HG03469 (cell line): ENCODE measurements around the gene SH3RF3.

Experiments
- ATAC-seq: cut with Tn5 transposase; IDR thresholded peaks from one replicate; pipeline ENCODE4 v1.9.1; 2021; ENCODE audit warnings: mild to moderate bottlenecking, moderate library complexity, moderate number of reproducible peaks; ENCODE audit not compliant: unreplicated experiment

Gene SH3RF3

DNA sequence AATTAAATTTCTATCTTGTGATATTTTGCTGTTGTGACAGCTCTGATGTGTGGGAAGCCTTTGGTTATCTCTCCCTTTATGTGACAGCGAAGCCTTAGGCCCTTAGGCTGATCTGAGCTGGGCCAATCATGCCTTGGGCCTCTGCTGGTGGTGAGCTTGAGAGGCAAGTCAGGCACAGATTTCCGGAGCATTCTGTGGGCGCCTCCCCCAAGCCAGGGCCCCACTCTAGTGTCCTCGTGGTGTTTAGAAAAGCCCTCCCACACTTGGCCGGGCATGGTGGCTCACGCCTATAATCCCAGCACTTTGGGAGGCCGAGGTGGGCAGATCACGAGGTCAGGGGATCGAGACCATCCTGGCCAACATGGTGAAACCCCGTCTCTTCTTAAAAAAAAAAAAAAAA lies 239.8 kb downstream of the SH3RF3 start:
- no peak for ATAC-seq

DNA sequence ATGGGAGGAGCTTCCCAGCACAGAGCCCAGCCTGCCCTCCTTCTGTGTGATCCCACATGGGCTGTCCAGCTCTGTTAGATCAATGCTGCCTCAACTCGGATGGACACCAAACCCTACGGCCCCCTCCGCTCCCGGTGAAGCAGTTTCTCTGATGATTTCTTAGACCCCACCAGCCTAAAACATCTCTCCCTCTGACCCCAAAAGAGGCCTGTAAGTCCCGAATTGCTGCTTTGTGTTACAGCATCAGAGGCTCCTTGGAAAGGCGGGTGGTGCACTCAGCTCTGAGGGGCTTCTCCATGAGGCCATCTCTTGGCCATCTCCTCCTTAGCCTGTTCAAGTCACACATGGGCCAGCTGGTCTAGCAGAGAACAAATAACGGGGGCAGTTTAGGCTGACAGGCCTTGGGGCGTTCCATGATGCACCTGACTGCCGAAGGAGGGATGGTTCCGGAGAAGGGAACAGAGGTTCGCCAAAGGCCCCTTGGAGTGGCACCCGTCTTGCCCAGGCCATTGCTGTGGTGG lies 240.7 kb downstream of the SH3RF3 start:
- ATAC-seq: no peak

DNA sequence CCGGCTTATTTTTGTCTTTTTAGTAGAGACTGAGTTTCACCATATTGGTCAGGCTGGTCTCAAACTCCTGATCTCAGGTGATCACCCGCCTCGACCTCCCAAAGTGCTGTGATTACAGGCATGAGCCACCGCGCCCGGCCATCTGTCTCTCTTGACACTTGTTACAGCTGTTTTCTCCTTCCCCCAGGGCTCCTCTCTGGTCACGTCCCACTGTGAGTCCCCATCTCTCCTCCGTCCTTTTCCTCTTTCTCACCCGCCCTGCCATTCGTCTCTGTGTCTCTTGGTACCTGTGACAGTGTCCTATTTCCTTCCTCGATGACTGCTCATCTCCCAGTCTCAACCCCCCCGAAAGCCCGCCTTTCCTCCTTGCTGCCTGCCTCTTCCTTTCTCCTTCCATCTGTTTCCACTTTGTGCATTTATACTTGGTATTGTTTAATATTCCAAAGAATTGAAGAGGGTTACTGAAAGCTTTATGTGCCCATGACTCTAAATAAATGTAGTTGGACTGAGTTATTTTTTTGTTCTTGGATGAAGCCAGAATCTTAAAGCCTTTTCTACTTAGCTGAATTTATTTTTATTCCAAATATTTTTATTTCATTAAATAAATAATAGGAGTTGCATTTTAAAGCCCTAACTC lies 241.5 kb downstream of the SH3RF3 start:
- no peak for ATAC-seq

DNA sequence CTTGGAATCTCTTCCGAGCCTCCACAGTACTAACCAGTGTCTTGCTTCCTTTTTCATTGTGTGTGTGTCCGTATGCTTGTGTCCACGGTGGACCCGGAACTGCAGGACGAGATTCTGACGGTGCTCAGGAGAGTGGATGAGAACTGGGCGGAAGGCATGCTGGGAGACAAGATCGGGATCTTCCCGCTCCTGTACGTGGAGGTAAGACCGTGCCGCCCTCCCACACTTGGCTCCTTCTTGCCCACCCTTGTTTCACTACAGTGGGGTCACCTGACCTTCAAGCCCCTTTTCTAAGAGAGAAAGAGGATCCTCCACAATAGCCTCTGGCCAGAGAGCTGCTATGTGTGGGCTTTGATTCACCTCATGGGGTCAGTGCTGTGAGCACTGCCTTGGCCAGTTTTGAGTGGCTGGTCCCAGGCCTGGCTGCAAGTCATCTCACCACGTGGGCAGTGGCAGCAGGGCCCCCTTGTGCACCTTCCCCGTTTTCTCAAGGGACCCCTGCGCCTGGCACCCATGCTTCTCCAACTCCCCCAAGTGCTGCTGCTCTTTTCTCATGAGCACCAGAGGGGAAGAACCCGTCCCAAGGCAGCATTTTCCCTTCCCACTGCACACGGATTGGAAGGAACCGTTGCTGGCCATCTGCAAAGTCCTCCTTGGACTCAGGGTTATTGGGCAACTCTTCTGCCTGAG lies 242.6 kb downstream of the SH3RF3 start:
- no peak for ATAC-seq

DNA sequence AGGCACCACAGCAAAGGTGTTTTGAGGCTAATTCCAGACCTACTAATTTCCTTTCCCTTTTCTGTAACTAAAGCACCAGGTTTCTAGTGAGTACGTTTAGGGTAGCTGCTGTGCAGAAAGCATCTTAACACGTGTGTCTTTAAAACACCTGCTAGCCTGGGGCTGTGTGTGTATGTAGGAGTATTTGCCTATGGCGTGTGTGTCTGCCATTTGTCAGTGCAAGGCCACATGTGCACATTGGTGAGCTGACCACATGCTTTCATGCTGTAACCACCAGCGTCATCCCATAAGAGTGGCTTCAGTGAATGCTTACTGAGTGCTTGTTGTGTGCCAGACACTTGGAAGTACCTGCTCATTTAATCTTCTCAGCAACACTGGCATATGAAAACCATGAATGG lies 243.2 kb downstream of the SH3RF3 start:
- no peak for ATAC-seq

DNA sequence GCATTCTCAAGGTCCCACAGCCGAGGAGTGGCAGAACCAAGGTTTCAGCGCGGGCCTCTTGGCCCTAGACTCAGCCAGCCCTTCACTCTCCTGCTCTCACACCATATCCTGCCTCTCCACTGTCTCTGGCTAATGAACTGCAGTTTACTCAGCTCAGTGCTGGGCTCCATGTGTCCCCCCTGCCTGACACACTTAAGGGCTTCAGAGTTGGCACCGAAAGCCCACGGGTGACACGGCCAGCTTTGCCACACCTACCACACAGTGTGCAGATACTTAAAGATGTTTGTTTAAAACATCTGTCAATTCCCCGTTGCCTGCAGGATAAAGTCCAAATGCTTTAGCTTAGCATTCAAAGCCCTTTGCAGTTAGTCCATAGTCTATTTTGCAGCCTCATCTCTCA lies 243.6 kb downstream of the SH3RF3 start:
- ATAC-seq: no peak

DNA sequence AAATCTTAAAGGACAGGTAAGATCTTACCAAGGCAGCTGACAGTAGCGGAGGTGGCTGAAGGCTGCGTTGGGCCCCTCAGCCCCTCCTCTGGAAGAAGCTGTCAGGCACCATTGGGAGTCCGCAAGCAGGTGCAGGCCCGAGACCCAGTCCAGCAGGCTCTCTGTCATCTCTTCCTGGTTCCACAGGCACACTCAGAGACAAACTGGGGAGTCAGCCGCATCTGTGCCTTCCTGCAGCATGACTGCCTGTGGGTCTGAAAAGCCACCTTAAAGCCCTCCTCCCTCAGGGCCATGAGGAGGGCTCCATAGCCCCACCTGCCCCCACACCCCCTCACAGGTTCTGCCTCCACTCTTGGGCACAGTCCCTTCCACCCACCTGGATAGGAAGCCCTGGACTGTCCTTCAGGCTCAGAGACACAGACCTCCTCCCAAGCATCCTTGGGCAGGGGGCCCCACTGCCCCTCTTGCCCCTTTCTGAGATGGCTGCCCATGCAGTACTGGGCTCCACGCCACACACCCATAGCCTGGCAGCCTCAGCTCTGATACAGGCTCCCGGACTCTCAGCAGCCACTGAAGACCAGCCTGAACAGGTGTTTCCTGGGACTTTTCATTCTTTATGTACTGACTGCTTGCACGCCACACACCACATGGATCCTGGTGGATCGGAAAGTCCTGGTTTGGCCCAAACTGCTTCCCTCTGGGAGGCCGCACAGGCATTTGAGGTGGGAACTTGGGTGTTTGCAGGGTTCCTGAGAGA lies 245.0 kb downstream of the SH3RF3 start:
- no peak for ATAC-seq

DNA sequence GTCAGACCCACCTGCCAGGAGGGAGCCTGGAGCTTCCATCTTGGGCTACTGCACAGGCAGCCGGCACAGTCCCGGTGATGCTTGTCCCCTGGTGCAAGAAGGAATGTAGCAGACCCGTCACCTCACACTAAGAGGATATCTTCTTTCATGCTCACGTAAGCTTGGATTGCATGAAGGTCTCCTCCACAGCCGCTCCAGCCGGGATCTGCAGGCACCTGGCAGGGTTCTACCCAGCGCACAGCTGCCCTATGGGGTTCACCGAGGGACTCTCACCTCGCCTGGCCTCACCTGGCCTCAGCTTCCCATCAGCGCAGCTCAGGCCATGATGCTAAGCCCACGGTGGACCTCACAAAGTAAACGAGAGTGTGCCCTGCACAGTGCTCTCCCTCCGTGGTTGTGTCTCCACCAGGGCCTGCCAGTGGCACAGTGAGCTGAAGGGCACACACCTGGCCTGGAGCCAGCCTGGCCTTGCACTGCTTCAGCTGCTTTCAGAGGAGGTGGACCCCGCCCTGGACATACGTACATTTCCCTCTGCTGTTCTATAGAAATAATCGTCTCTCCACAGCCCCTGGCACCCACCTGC lies 245.6 kb downstream of the SH3RF3 start:
- no peak for ATAC-seq

DNA sequence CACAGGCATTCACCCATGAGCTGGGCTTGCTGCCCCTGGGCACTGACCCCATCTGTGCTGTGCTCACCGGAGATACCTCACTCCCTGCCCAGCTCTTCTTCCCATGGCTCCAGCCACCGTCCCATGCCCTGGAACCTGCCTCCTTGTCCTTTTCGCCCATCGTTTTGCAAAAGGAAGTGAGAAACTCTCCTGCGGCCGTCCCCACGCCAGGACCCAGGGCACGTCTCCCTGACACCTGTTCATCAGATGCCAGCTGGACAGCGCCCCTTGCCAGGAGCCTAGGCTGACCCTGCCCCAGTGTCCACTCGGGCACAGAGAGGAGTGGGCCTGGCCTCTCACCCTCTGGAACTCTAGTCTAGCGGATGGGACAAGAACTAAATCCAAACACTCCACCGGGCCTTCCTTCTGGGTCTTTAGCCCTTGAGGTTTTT lies 246.1 kb downstream of the SH3RF3 start:
- ATAC-seq: no peak

DNA sequence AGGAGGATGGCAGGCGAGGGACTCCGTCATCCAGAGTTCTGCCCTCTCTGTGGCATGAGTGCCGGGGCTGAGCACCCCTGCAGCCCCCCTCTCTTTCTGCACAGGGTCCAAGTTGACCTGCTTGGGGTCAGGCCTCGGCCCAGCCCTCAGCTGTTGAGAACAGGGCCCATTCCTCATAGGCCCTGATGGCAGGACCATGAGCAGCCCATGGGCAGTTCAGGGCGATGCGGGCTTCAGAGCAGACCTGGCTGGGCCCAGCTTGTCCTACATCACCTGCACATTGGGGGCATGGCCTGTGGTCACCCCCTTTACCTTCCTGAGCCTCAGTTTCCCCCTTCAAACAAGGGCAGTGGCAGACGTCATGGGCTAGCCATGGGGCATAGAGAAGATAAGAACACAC lies 246.7 kb downstream of the SH3RF3 start:
- ATAC-seq: no peak

DNA sequence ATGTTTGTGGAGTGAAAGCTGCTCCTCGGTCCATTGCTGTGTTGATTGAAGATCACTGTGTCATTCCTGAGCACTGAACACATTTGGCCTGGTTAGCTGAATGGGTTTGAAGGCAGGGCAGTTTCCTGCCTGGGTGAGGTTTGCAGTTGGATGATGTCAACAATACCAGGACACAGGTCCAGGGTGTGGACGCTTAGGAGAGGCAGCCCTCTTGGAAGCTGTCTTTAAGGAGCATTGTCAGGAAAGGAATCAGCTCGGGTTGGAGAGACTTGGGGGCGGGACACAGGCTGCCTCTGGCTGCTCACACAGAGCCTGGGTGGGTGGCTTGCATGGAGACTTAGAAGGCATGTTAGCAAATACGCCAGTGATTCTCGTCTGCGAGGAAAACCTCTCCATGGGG lies 247.1 kb downstream of the SH3RF3 start:
- no peak for ATAC-seq

DNA sequence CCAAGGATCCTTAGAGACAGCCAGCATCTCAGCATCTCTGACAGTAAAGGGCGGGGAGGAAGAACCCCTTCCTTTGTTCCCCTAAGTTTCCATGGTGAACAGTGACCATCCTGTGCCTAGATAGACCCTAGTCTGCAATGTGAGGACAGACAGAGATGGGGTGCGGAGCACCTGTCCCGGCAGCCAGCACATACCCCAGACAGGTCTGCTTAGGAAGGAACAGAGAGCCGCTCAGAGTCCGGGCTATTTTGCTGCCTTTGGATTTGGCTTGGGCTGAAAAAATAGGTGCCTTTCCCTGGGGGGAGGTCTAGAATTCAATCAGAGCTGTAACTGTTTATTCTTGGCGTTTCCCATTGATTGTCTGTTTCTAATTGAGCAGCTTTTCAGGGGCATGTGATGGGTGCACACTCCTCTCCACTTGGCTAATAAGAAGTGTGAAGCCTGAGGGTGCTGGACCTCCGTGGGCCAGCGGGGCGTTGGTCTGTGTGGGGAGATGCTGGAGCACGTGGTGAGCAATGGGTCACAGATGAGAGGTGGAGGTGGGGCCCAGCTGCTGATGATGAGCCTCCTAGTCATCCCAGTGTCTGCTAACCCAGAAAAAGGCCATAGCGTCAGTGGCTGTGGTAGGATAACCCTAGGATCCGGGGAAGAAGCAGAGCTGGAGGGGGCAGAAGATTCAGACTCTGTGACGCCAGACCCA lies 247.9 kb downstream of the SH3RF3 start:
- no peak for ATAC-seq

DNA sequence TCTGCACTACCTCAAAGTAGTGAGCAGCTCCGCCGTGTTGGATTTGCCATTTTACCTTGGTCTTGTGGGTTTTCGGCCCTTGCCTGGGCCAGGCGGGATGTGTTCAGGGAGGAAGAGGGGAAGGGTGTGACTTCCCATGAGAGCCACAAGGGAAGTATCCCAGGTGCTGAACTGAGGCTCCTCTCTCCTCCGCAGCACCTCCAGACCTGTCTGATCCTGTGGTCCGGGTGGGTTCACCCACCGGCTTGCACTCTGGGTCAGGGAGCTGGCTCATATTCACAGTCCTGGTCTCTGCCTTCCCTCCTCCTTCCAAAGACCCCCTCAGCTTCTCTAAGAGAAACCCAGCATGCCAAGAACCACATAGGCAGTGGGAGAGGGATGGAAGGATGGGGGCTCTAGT lies 249.0 kb downstream of the SH3RF3 start:
- no peak for ATAC-seq

DNA sequence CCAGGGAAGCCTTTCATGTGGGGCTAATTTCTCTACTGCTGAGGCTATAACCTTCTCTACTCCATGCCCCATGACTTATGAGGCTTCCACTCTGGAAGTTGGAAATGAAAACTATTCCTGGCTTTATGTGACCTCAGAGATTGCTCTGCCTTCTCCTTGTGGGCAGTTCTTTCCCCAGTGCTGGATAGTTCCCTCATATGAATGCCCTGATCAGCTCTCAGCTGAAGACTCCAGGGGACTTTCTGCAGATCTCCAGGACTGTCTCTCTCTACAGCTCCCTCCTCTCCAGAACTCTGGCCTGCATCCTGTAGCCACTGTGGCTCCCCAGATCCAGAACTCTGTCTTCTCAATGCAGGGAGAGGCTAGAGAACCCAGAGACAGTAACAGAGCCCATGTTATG lies 249.7 kb downstream of the SH3RF3 start:
- no peak for ATAC-seq

DNA sequence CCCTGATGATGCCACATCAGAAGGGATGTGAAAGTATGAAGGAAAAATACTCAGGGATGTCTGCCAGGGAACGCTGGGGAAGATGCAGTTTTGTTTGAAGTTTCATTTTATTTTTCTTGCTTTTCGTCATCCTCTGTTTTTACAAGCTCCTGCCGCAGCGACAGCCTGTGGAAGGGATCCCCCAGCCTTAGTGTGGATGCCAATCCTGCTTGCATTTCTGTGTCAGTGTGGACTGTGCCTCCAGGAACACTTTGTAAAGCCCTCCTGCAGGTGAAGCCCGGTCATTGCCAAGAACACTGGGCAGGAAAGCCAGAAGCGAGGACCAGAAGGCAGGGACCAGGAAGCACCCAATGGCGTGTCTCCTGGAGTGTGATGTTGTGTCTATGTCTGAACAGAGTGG lies 250.5 kb downstream of the SH3RF3 start:
- ATAC-seq: no peak

DNA sequence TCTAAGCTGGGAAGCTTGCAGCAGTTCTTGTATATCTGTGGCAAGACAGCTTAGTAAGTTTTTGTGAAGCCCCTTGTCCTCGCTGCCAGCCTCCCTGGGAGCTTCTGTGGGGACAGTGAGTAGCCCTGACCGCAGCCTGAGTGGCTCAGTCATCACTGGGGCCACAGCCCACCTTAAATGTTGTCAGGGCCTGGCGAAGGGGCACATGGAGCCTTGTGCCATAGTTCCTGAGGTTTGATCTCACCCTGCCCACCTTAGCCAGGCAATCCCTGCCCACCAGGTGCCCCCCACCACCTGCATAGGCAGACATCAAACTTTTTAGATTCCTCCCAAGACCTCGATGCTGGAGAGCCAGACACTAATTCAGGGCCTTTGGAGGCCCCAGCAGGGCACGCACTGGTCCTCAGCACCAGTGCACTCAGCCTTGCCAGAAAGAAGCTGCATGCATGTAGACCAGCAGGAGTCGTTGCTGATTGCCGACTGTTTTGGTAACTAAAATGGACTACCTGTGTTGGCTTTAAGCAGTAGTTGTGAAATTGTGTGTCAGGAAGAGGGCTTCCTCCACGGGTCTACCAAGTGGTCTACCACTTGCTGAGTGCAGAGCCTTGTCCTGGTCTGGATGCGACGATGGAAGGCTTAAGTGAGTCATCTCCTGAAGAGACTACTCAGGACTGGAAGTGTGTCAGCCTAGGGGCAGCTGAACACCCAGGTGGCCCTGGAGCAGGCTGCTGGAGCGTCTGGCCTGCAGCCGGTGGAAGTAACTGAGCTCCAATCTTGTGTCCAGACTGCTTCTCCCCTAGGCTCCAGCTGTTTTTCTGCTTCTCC lies 251.7 kb downstream of the SH3RF3 start:
- no peak for ATAC-seq

DNA sequence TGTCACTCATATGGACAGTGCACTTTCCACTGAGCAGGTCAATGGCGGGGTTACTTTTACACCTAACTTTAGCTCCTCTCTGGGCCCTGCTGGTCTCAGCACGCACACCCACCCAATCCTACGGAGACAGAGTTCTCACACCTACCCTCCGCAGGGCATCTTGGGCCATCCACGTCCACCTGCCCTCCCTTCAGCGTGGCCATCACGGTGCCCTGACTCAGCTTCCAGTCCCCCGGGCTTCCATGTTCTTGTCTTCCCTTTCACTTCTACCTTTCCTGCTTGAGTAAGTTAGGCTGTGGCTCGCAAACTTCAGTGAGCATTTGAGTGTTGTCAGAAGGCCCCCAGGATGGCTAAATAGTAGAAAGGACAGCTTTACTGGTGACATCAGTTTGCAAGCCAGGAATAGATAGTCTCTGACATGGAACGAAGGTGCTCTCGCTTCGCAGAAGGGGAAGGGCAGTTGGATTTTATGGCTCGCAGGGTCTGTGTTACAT lies 252.4 kb downstream of the SH3RF3 start:
- ATAC-seq: no peak

DNA sequence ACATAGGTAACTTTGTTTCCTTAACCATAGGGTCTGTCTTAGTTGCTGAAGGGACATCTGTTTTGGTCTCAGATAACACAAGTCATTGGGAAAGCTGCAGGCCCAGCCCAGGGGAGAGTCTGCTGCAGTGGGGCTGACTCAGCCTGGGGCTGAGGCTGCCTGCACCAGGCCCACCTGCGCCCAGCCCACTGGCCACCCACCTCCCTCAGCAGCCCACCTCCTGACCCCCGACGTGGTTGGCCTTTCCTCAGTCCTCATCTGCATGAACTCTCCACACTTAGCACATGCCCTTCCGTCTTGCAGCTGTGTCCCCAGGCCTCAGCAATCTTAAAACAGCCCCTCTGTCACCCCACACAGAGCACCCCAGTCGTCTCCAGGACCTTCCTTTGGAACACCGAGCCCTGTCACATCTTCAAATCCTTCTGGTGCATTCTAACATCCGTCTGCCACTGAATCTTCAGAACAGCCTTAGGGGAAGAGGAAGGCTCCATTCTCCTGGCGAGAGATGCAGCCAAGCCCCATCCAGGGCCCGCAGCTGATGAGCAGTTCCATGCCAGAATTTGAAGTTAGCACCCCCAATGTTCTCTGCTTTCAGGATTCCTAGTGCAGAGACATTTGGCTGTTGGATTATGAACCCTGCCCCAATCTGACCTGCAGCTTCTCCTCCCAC lies 253.4 kb downstream of the SH3RF3 start:
- no peak for ATAC-seq

DNA sequence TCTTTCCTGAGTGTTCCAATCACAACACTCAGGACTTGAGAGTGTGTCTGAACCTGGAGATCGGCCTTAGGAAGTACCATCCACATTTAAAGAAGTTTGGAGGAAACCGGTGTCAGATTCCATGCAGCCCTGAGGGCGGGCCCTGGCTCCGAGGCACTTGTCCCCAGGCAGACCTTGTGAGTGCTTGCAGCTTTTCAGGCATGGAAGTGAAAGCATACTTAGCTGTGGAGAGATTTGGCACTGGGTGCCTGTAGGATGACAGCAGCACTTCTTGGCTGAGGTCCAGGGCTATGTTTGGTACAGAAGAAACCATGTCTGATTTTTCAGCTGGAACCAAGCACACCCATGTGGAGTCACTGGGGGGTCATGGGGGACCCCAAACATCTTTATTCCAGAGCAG lies 253.9 kb downstream of the SH3RF3 start:
- ATAC-seq: no peak
